GM23338 (cell line): Measurements from ENCODE around the gene PDE6C.

Experiments used
- CREB1 ChIP-seq: fragments of 250-450 bp; sonication (Bioruptor Pico); IDR thresholded peaks from 2 replicates; pipeline ENCODE4 v1.5.0; 2020; ENCODE audit warnings: low read depth, mild to moderate bottlenecking, moderate library complexity
- EZH2 ChIP-seq: fragments of 200-600 bp; sonication (generic); IDR thresholded peaks from one replicate; pipeline ENCODE4 v1.8.0; 2017; ENCODE audit warnings: antibody characterized with exemption, mild to moderate bottlenecking, low read depth; ENCODE audit not compliant: unreplicated experiment
- EZH2phosphoT487 ChIP-seq: fragments of 200-600 bp; sonication (generic); IDR thresholded peaks from one replicate; pipeline ENCODE4 v1.8.1; 2018; ENCODE audit warnings: antibody characterized with exemption; ENCODE audit not compliant: unreplicated experiment
- JUNB ChIP-seq: IDR thresholded peaks from one replicate; pipeline ENCODE4 v1.6.1; 2016; ENCODE audit warnings: antibody characterized with exemption; ENCODE audit not compliant: unreplicated experiment
- POLR2AphosphoS5 ChIP-seq: IDR thresholded peaks from 2 replicates; pipeline ENCODE4 v1.6.1; 2016; ENCODE audit warnings: antibody characterized with exemption, low read depth
- STAT1 ChIP-seq: IDR thresholded peaks from one replicate; pipeline ENCODE4 v1.6.1; 2016; ENCODE audit warnings: antibody characterized with exemption; ENCODE audit not compliant: unreplicated experiment
- ZNF114 ChIP-seq: fragments of 250-450 bp; sonication (Bioruptor Pico); IDR thresholded peaks from 2 replicates; pipeline ENCODE4 v1.5.0; 2020; ENCODE audit warnings: mild to moderate bottlenecking, moderate library complexity
- TF ChIP-seq, protein P1 (sequence below): IDR thresholded peaks from one replicate; pipeline ENCODE4 v1.6.1; 2018; ENCODE audit warnings: antibody characterized with exemption; ENCODE audit not compliant: unreplicated experiment
- TF ChIP-seq, protein P2 (sequence below), 2 experiments: fragments of 200-600 bp in 1 of 2; sonication (generic) in 1 of 2; conservative IDR thresholded peaks; 2 replicates each; pipeline versions ENCODE4 v1.5.1 to v1.6.1; 2016 to 2017; ENCODE audit warnings: antibody characterized with exemption in 2 of 2, low read depth in 2 of 2, mild to moderate bottlenecking in 2 of 2, moderate library complexity in 1 of 2
- TF ChIP-seq, protein P3 (sequence below): IDR thresholded peaks from 2 replicates; pipeline ENCODE4 v1.6.1; 2016; ENCODE audit warnings: antibody characterized with exemption

DNA sequence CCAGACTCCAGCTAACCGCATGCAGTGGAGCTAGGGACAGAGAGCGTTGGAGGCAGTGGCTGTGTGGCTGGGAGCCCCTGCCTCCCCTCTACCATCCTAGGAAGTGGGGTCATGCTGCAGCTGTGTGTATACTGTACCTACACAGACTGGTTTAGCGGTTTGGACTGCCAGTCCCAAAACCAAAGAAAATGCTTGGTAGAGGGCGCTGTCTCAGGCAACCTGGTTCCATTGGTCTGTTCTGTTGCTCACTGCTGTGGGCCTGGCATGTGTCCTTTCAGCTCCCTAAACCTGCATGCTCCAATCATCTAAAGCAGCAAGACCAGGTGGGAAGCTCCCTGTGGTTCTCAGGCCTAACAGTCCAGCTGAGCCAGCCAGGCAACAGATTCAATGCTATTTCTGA is 15.8 kb upstream of the PDE6C start:
- TF ChIP-seq EZH2phosphoT487 (no peak), STAT1 (no peak), POLR2AphosphoS5 (no peak), ZNF114 (CRISPR knock-in tag) (no peak), EZH2 (no peak), CREB1 (no peak), JUNB (no peak)
- TF ChIP-seq, protein P1, sequence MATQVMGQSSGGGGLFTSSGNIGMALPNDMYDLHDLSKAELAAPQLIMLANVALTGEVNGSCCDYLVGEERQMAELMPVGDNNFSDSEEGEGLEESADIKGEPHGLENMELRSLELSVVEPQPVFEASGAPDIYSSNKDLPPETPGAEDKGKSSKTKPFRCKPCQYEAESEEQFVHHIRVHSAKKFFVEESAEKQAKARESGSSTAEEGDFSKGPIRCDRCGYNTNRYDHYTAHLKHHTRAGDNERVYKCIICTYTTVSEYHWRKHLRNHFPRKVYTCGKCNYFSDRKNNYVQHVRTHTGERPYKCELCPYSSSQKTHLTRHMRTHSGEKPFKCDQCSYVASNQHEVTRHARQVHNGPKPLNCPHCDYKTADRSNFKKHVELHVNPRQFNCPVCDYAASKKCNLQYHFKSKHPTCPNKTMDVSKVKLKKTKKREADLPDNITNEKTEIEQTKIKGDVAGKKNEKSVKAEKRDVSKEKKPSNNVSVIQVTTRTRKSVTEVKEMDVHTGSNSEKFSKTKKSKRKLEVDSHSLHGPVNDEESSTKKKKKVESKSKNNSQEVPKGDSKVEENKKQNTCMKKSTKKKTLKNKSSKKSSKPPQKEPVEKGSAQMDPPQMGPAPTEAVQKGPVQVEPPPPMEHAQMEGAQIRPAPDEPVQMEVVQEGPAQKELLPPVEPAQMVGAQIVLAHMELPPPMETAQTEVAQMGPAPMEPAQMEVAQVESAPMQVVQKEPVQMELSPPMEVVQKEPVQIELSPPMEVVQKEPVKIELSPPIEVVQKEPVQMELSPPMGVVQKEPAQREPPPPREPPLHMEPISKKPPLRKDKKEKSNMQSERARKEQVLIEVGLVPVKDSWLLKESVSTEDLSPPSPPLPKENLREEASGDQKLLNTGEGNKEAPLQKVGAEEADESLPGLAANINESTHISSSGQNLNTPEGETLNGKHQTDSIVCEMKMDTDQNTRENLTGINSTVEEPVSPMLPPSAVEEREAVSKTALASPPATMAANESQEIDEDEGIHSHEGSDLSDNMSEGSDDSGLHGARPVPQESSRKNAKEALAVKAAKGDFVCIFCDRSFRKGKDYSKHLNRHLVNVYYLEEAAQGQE, result no peak
- TF ChIP-seq, protein P2, sequence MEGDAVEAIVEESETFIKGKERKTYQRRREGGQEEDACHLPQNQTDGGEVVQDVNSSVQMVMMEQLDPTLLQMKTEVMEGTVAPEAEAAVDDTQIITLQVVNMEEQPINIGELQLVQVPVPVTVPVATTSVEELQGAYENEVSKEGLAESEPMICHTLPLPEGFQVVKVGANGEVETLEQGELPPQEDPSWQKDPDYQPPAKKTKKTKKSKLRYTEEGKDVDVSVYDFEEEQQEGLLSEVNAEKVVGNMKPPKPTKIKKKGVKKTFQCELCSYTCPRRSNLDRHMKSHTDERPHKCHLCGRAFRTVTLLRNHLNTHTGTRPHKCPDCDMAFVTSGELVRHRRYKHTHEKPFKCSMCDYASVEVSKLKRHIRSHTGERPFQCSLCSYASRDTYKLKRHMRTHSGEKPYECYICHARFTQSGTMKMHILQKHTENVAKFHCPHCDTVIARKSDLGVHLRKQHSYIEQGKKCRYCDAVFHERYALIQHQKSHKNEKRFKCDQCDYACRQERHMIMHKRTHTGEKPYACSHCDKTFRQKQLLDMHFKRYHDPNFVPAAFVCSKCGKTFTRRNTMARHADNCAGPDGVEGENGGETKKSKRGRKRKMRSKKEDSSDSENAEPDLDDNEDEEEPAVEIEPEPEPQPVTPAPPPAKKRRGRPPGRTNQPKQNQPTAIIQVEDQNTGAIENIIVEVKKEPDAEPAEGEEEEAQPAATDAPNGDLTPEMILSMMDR (conservative IDR thresholded peaks at IDR 0.05; ENCODE audit: low read depth in 2 of 2), result peak; percentile 57 to 78
- TF ChIP-seq, protein P3, sequence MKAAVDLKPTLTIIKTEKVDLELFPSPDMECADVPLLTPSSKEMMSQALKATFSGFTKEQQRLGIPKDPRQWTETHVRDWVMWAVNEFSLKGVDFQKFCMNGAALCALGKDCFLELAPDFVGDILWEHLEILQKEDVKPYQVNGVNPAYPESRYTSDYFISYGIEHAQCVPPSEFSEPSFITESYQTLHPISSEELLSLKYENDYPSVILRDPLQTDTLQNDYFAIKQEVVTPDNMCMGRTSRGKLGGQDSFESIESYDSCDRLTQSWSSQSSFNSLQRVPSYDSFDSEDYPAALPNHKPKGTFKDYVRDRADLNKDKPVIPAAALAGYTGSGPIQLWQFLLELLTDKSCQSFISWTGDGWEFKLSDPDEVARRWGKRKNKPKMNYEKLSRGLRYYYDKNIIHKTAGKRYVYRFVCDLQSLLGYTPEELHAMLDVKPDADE, result no peak
